HG02678 (cell line): ENCODE data around the gene FLNC.

ENCODE experiments used
- ATAC-seq: cut with Tn5 transposase; IDR thresholded peaks from one replicate; pipeline ENCODE4 v1.9.1; 2021; ENCODE audit warnings: mild to moderate bottlenecking, moderate library complexity; ENCODE audit not compliant: unreplicated experiment

FLNC gene

GRCh38 chr7:128831994-128832879 is 2.0 kb downstream of the FLNC start:
- ATAC-seq = no peak

GRCh38 chr7:128832880-128833147 is 2.6 kb downstream of the FLNC start:
- ATAC-seq = no peak

- ATAC-seq = no peak
Measured at GRCh38 chr7:128833148-128833945, 3.1 kb downstream of the FLNC start.

- ATAC-seq = no peak
Measured at GRCh38 chr7:128833946-128834325, 3.7 kb downstream of the FLNC start.

- no peak for ATAC-seq
Measured at GRCh38 chr7:128835231-128835751, 5.1 kb downstream of the FLNC start.

GRCh38 chr7:128835790-128836641 is 5.8 kb downstream of the FLNC start:
- ATAC-seq = no peak

GRCh38 chr7:128836729-128837348 is 6.6 kb downstream of the FLNC start:
- no peak for ATAC-seq

- ATAC-seq = no peak
Measured at GRCh38 chr7:128837521-128837921, 7.3 kb downstream of the FLNC start.

GRCh38 chr7:128838109-128838779 is 8.0 kb downstream of the FLNC start:
- no peak for ATAC-seq

GRCh38 chr7:128838981-128839731 is 8.9 kb downstream of the FLNC start:
- no peak for ATAC-seq

GRCh38 chr7:128839751-128840177 is 9.6 kb downstream of the FLNC start:
- no peak for ATAC-seq

GRCh38 chr7:128840326-128841170 is 10.3 kb downstream of the FLNC start:
- ATAC-seq = no peak

GRCh38 chr7:128841171-128841690 is 11.0 kb downstream of the FLNC start:
- ATAC-seq = no peak

GRCh38 chr7:128841921-128842673 is 11.9 kb downstream of the FLNC start:
- no peak for ATAC-seq

- no peak for ATAC-seq
Measured at GRCh38 chr7:128842674-128843641, 12.8 kb downstream of the FLNC start.

- ATAC-seq = no peak
Measured at GRCh38 chr7:128843938-128844621, 13.9 kb downstream of the FLNC start.
